ENCODE data around the gene TTC31.

The TTC31 gene

GRCh38 chr2:74505448-74506246, 22.8 kb downstream of the TTC31 start:
- TF ChIP-seq CTCF (IDR thresholded peaks at IDR 0.05; ENCODE audit: borderline replicate concordance, insufficient read depth, low read depth, low read length), result no peak
- H3K4me3 ChIP-seq (ENCODE audit: low read depth, low read length), result no peak overlapping the region

GRCh38 chr2:74507145-74507925, 24.5 kb downstream of the TTC31 start, which contains the start of gene PCGF1:
Gene PCGF1, minus strand, starts transcription at chr2:74507695. Its CDS starts 27 bp downstream, at chr2:74507668.
- TF ChIP-seq CTCF (IDR thresholded peaks at IDR 0.05; ENCODE audit: borderline replicate concordance, insufficient read depth, low read depth, low read length), result peak; percentile 73
- peak within 1 kb of the TSS; percentile 85 for H3K4me3 ChIP-seq (ENCODE audit: low read depth, low read length)

GRCh38 chr2:74507926-74508520, 25.1 kb downstream of the TTC31 start:
- peak overlapping the region; percentile 85 for H3K4me3 ChIP-seq (ENCODE audit: low read depth, low read length)
- no peak for TF ChIP-seq CTCF (IDR thresholded peaks at IDR 0.05; ENCODE audit: borderline replicate concordance, insufficient read depth, low read depth, low read length)

- no peak overlapping the region for H3K4me3 ChIP-seq (ENCODE audit: low read depth, low read length)
- no peak for TF ChIP-seq CTCF (IDR thresholded peaks at IDR 0.05; ENCODE audit: borderline replicate concordance, insufficient read depth, low read depth, low read length)
These were observed 27.4 kb downstream of the TTC31 start for GRCh38 chr2:74510272-74510671.

- no peak overlapping the region for H3K4me3 ChIP-seq (ENCODE audit: low read depth, low read length)
- no peak for TF ChIP-seq CTCF (IDR thresholded peaks at IDR 0.05; ENCODE audit: borderline replicate concordance, insufficient read depth, low read depth, low read length)
These were observed 28.5 kb downstream of the TTC31 start for GRCh38 chr2:74511104-74511989.

GRCh38 chr2:74512744-74513604, 30.1 kb downstream of the TTC31 start:
- no peak overlapping the region for H3K4me3 ChIP-seq (ENCODE audit: low read depth, low read length)
- no peak for TF ChIP-seq CTCF (IDR thresholded peaks at IDR 0.05; ENCODE audit: borderline replicate concordance, insufficient read depth, low read depth, low read length)
